ENCODE results near the gene HSD17B13.
"Not testable (repeated sequence)": the region's sequence is repeated elsewhere in the genome, so short reads cannot be mapped to it uniquely, and the experiment has no call there.

HSD17B13 gene

GRCh38 chr4:87322754-87323153 lies at the start of gene HSD17B13:
HSD17B13 (minus strand) TSS chr4:87322882; CDS start chr4:87322841, 41 bp downstream.
- DNase-seq: no peak

- no peak for DNase-seq
These were observed 47.4 kb upstream of the HSD17B13 start for GRCh38 chr4:87370068-87370467.

- DNase-seq: no peak
These were observed 44.0 kb upstream of the HSD17B13 start for GRCh38 chr4:87366521-87367162.

GRCh38 chr4:87365348-87365747 lies 42.7 kb upstream of the HSD17B13 start:
- DNase-seq: no peak

- DNase-seq: no peak
These were observed 40.9 kb upstream of the HSD17B13 start for GRCh38 chr4:87363552-87363951.

- no peak for DNase-seq
These were observed 37.8 kb upstream of the HSD17B13 start for GRCh38 chr4:87360338-87360935.

GRCh38 chr4:87359258-87359657 lies 36.6 kb upstream of the HSD17B13 start:
- DNase-seq: no peak

- DNase-seq: no peak
These were observed 34.3 kb upstream of the HSD17B13 start for GRCh38 chr4:87356832-87357526.

- DNase-seq: no peak
These were observed 31.8 kb upstream of the HSD17B13 start for GRCh38 chr4:87354168-87355102.

GRCh38 chr4:87353592-87353991 lies 30.9 kb upstream of the HSD17B13 start:
- peak; percentile 41 for DNase-seq

GRCh38 chr4:87345139-87345538 lies 22.5 kb upstream of the HSD17B13 start:
- DNase-seq: no peak

GRCh38 chr4:87342872-87343271 lies 20.2 kb upstream of the HSD17B13 start:
- DNase-seq: no peak

GRCh38 chr4:87341954-87342635 lies 19.4 kb upstream of the HSD17B13 start:
- not testable (repeated sequence) for DNase-seq

GRCh38 chr4:87339440-87339839 lies 16.8 kb upstream of the HSD17B13 start:
- no peak for DNase-seq

- DNase-seq: no peak
These were observed 14.7 kb upstream of the HSD17B13 start for GRCh38 chr4:87337361-87337760.

GRCh38 chr4:87333267-87333666 lies 10.6 kb upstream of the HSD17B13 start:
- no peak for DNase-seq

- no peak for DNase-seq
These were observed 8.1 kb upstream of the HSD17B13 start for GRCh38 chr4:87330761-87331160.

- DNase-seq: no peak
These were observed 4.5 kb upstream of the HSD17B13 start for GRCh38 chr4:87327136-87327535.

GRCh38 chr4:87326460-87326859 lies 3.8 kb upstream of the HSD17B13 start:
- DNase-seq: no peak

- DNase-seq: no peak
These were observed 794 bp downstream of the HSD17B13 start for GRCh38 chr4:87321888-87322287.

- no peak for DNase-seq
These were observed 5.2 kb downstream of the HSD17B13 start for GRCh38 chr4:87317527-87317926.

GRCh38 chr4:87316961-87317360 lies 5.7 kb downstream of the HSD17B13 start:
- DNase-seq: no peak
